CD14-positive monocyte (primary cell): ENCODE data around the gene VWA5A. TPM values are rescaled to one million over a fixed set of nuclear protein-coding genes. Genes with fewer than 3 reads are reported as not detected.

Experiments used
- DNase-seq, 3 donors: peaks; one replicate each; pipeline ENCODE4 v3.0.0-alpha.2; 2011 to 2022
- H2AFZ ChIP-seq: 2 replicates; pipeline ENCODE4 v1.6.0; 2012; ENCODE audit warnings: mild to moderate bottlenecking, low read depth, low read length, inconsistent platforms; ENCODE audit not compliant: insufficient read depth, poor library complexity, severe bottlenecking
- H3K27ac ChIP-seq, 2 donors: 1 replicate in 1 of 2; 2 replicates in 1 of 2; pipeline ENCODE4 v1.5.1; 2012 to 2013; ENCODE audit warnings: low read length in 2 of 2, control low read depth in 1 of 2, inconsistent platforms in 1 of 2, low read depth in 1 of 2, mild to moderate bottlenecking in 1 of 2
- H3K27me3 ChIP-seq, 2 donors: one replicate each; pipeline versions ENCODE4 v1.6.0 to v1.6.1; 2011 to 2013; ENCODE audit warnings: low read length in 2 of 2; ENCODE audit not compliant: control insufficient read depth in 2 of 2, insufficient read depth in 2 of 2
- H3K36me3 ChIP-seq, 2 donors: replicated peaks in 1 of 2; 1 replicate in 1 of 2; 2 replicates in 1 of 2; pipeline versions ENCODE4 v1.5.1 to v1.6.1; 2012 to 2013; ENCODE audit warnings: low read length in 2 of 2, control low read depth in 1 of 2, inconsistent platforms in 1 of 2, mild to moderate bottlenecking in 1 of 2; ENCODE audit not compliant: insufficient read depth in 2 of 2, control insufficient read depth in 1 of 2
- H3K4me1 ChIP-seq, 2 donors: 1 replicate in 1 of 2; 2 replicates in 1 of 2; pipeline versions ENCODE4 v1.5.1 to v1.6.1; 2012 to 2013; ENCODE audit warnings: low read length in 2 of 2, control low read depth in 1 of 2, inconsistent platforms in 1 of 2, mild to moderate bottlenecking in 1 of 2, moderate library complexity in 1 of 2; ENCODE audit not compliant: insufficient read depth in 2 of 2, control insufficient read depth in 1 of 2
- H3K4me2 ChIP-seq: replicated peaks from 2 replicates; pipeline ENCODE3; 2012; ENCODE audit warnings: low read length, moderate library complexity, mild to moderate bottlenecking; ENCODE audit not compliant: poor library complexity, severe bottlenecking; ENCODE audit errors: extremely low read depth
- H3K4me3 ChIP-seq, 3 experiments: fragments of 200-600 bp in 1 of 3; sonication (generic) in 1 of 3; replicated peaks in 1 of 3; 1 replicate in 2 of 3; 2 replicates in 1 of 3; pipeline ENCODE4 v1.5.1; 2011 to 2013; ENCODE audit warnings: low read length in 3 of 3, mild to moderate bottlenecking in 3 of 3, control low read depth in 2 of 3, low read depth in 2 of 3, inconsistent platforms in 1 of 3, moderate library complexity in 1 of 3
- H3K79me2 ChIP-seq: 2 replicates; pipeline ENCODE4 v1.6.0; 2012; ENCODE audit warnings: mild to moderate bottlenecking, control low read depth, inconsistent platforms, low read length, moderate library complexity; ENCODE audit not compliant: insufficient read depth
- H3K9ac ChIP-seq: 2 replicates; pipeline ENCODE4 v1.6.0; 2017; ENCODE audit warnings: low read length, mild to moderate bottlenecking; ENCODE audit not compliant: insufficient read depth, poor library complexity, severe bottlenecking
- H3K9me3 ChIP-seq, 2 donors: replicated peaks in 1 of 2; 1 replicate in 1 of 2; 2 replicates in 1 of 2; pipeline versions ENCODE4 v1.5.1 to v1.6.1; 2012 to 2013; ENCODE audit warnings: low read length in 2 of 2, control low read depth in 1 of 2; ENCODE audit not compliant: control insufficient read depth in 1 of 2, insufficient read depth in 1 of 2
- H4K20me1 ChIP-seq: 2 replicates; pipeline ENCODE4 v1.6.0; 2012; ENCODE audit warnings: mild to moderate bottlenecking, low read length, control low read depth, moderate library complexity; ENCODE audit not compliant: insufficient read depth
- H3K27ac Mint-ChIP-seq, 7 donors: one replicate each; pipeline ENCODE4 v1.8.0; 2020; ENCODE audit warnings: mild to moderate bottlenecking in 7 of 7, mixed read lengths in 7 of 7, moderate library complexity in 6 of 7, inconsistent platforms in 2 of 7
- H3K27me3 Mint-ChIP-seq, 3 donors: one replicate each; pipeline ENCODE4 v1.8.0; 2021 to 2022; ENCODE audit warnings: low read depth in 3 of 3, mild to moderate bottlenecking in 3 of 3, mixed read lengths in 3 of 3, moderate library complexity in 3 of 3, inconsistent platforms in 1 of 3
- H3K36me3 Mint-ChIP-seq, 2 donors: one replicate each; pipeline ENCODE4 v1.8.0; 2020; ENCODE audit warnings: mixed read lengths in 2 of 2, inconsistent platforms in 1 of 2, mild to moderate bottlenecking in 1 of 2
- H3K4me1 Mint-ChIP-seq: one replicate; pipeline ENCODE4 v1.8.0; 2020; ENCODE audit warnings: mild to moderate bottlenecking, mixed read lengths
- H3K4me3 Mint-ChIP-seq, 2 donors: one replicate each; pipeline ENCODE4 v1.8.0; 2020; ENCODE audit warnings: mild to moderate bottlenecking in 2 of 2, mixed read lengths in 2 of 2, moderate library complexity in 1 of 2
- H3K9me3 Mint-ChIP-seq, 7 donors: one replicate each; pipeline ENCODE4 v1.8.0; 2020 to 2022; ENCODE audit warnings: mixed read lengths in 7 of 7, mild to moderate bottlenecking in 6 of 7, moderate library complexity in 6 of 7, inconsistent platforms in 2 of 7
- CTCF ChIP-seq: fragments of 200-600 bp; IDR thresholded peaks from one replicate; pipeline ENCODE4 v1.8.0; 2022; ENCODE audit warnings: antibody characterized with exemption, mild to moderate bottlenecking
- WGBS: methylation state at CpG from one replicate; pipeline ENCODE4 v1.1.5; 2013; ENCODE audit warnings: missing lambda C conversion rate; ENCODE audit not compliant: insufficient coverage; 5-methylcytosine and 5-hydroxymethylcytosine counted together
- intact Hi-C, 2 donors: fragments of 100-400 bp; cut with micrococcal nuclease; formaldehyde crosslinking; loops; one replicate each; pipeline versions ENCODE4 v1.15.0 to v1.15.1; 2023
- polyA plus RNA-seq, 3 donors: library from polyadenylated mRNA; depleted of rRNA in 1 of 3; unstranded in 2 of 3; stranded (reverse) in 1 of 3; fragments of 300-500 nt in 2 of 3; fragments of >200 nt in 1 of 3; fragmentation: Illumina TruSeq in 2 of 3; gene quantifications; 1 replicate in 2 of 3; 2 replicates in 1 of 3; pipeline ENCODE4 v1.2.3, GENCODE V29; 2012 to 2021

VWA5A gene
- polyA plus RNA-seq, 3 donors: 7.6 to 11.2 (median 8.8) TPM

GRCh38 chr11:124195189-124195734 is 80.0 kb downstream of the VWA5A start:
- H3K27ac Mint-ChIP-seq: peak overlapping the region in 1 of 7 donors; percentile 38
- peaks cover 0 to 3% (median 2%) of the 10 kb centered on the region in 3 donors for H3K27me3 Mint-ChIP-seq
- TF ChIP-seq CTCF: peak; percentile 90
- Histone ChIP-seq H3K9ac (no peak overlapping the region), H3K4me1 (peaks cover 14 to 15% of the 10 kb centered on the region in 2 donors), H2AFZ (no peak overlapping the region), H3K4me2 (no peak overlapping the region), H3K9me3 (no peaks in the 10 kb centered on the region), H4K20me1 (no peaks in the 10 kb centered on the region), H3K4me3 (no peak overlapping the region), H3K36me3 (no peaks in the 10 kb centered on the region), H3K79me2 (no peaks in the 10 kb centered on the region), H3K27ac (no peak overlapping the region), H3K27me3 (no peaks in the 10 kb centered on the region)
- H3K4me3 Mint-ChIP-seq: no peak overlapping the region
- H3K36me3 Mint-ChIP-seq: no peaks in the 10 kb centered on the region
- WGBS: no CpG with 5 or more reads among the region's 4 CpGs
- peaks cover 18% of the 10 kb centered on the region for H3K4me1 Mint-ChIP-seq
- no peaks in the 10 kb centered on the region for H3K9me3 Mint-ChIP-seq
- intact Hi-C loops: loop anchor here in 1 of 2 donors (5.0 kb wide), 1 partner anchor 123 kb away; no protein-coding TSS in a partner anchor
- DNase-seq: peak; percentile 63 to 76 (median 70)

Other genes starting within 250 kb of the VWA5A start
- gene TMEM225, start 229.8 kb upstream of the VWA5A start, polyA plus RNA-seq: not detected
- not detected for gene OR8D4, start 213.3 kb upstream of the VWA5A start, polyA plus RNA-seq
- gene OR4D5, start 175.8 kb upstream of the VWA5A start, polyA plus RNA-seq: not detected
- not detected for gene OR6T1, start 171.6 kb upstream of the VWA5A start, polyA plus RNA-seq
- not detected for gene OR10S1, start 137.7 kb upstream of the VWA5A start, polyA plus RNA-seq
- not detected for gene OR10G6, start 120.3 kb upstream of the VWA5A start, polyA plus RNA-seq
- gene OR10G4, start 102.5 kb upstream of the VWA5A start, polyA plus RNA-seq: not detected
- not detected for gene OR10G9, start 92.4 kb upstream of the VWA5A start, polyA plus RNA-seq
- gene OR10G8, start 88.7 kb upstream of the VWA5A start, polyA plus RNA-seq: not detected
- not detected for gene OR10G7, start 74.1 kb upstream of the VWA5A start, polyA plus RNA-seq
- gene OR10D3, start 67.9 kb downstream of the VWA5A start, polyA plus RNA-seq: not detected
- not detected for gene OR8G1, start 125.6 kb downstream of the VWA5A start, polyA plus RNA-seq
- gene OR8G5, start 140.9 kb downstream of the VWA5A start, polyA plus RNA-seq: not detected
- not detected for gene OR8D1, start 198.5 kb downstream of the VWA5A start, polyA plus RNA-seq
- gene OR8D2, start 204.7 kb downstream of the VWA5A start, polyA plus RNA-seq: not detected